BE2C (cell line): ENCODE measurements around the gene ZNF827.
A peak's percentile ranks its signal among the peaks of the same experiment; 100 is the strongest.

Experiments used
- DNase-seq: peaks from one replicate; pipeline ENCODE4 v3.0.0-alpha.2; 2020
- H3K27me3 ChIP-seq: fragments of 250-450 bp; sonication (Bioruptor Pico); 2 replicates; pipeline ENCODE4 v1.5.1; 2020; ENCODE audit warnings: mild to moderate bottlenecking
- H3K36me3 ChIP-seq: fragments of 250-450 bp; sonication (Bioruptor Pico); 2 replicates; pipeline ENCODE4 v1.5.1; 2020; ENCODE audit warnings: mild to moderate bottlenecking
- H3K4me1 ChIP-seq: fragments of 250-450 bp; sonication (Bioruptor Pico); 2 replicates; pipeline ENCODE4 v1.5.1; 2020
- H3K4me3 ChIP-seq: 2 replicates; pipeline ENCODE4 v1.5.1; 2011; ENCODE audit warnings: low read depth, low read length
- H3K9me3 ChIP-seq: fragments of 250-450 bp; sonication (Bioruptor Pico); 2 replicates; pipeline ENCODE4 v1.5.1; 2020
- TF ChIP-seq, protein P1 (sequence below): IDR thresholded peaks from 2 replicates; pipeline ENCODE4 v1.5.1; 2012; ENCODE audit warnings: mild to moderate bottlenecking, low read depth, low read length

ZNF827 gene

DNA sequence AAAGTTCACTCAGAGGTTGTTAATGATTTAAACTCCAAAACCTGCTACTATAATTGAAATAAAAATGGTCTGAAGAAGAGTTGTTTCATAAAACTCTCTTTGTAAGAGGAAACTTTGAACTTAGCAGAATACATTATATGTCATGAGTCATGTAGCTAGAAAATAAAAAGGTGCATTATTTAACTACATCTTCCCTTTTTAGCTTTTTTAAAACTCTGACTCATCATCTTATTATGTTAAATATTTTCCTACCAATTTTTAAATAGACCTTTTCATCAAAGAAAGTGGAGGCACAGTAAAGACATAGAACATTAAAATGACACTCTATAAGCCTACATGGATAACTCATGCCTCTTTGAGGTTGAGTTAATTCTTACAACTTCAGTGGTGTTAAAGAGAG, 1.2 kb upstream of the ZNF827 start:
- peaks cover 5% of the 10 kb centered on the region for H3K4me1 ChIP-seq
- H3K4me3 ChIP-seq = no peak overlapping the region
- H3K27me3 ChIP-seq = no peaks in the 10 kb centered on the region
- TF ChIP-seq, protein P1, sequence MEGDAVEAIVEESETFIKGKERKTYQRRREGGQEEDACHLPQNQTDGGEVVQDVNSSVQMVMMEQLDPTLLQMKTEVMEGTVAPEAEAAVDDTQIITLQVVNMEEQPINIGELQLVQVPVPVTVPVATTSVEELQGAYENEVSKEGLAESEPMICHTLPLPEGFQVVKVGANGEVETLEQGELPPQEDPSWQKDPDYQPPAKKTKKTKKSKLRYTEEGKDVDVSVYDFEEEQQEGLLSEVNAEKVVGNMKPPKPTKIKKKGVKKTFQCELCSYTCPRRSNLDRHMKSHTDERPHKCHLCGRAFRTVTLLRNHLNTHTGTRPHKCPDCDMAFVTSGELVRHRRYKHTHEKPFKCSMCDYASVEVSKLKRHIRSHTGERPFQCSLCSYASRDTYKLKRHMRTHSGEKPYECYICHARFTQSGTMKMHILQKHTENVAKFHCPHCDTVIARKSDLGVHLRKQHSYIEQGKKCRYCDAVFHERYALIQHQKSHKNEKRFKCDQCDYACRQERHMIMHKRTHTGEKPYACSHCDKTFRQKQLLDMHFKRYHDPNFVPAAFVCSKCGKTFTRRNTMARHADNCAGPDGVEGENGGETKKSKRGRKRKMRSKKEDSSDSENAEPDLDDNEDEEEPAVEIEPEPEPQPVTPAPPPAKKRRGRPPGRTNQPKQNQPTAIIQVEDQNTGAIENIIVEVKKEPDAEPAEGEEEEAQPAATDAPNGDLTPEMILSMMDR = no peak
- no peak for DNase-seq
- H3K9me3 ChIP-seq = no peaks in the 10 kb centered on the region
- no peaks in the 10 kb centered on the region for H3K36me3 ChIP-seq

DNA sequence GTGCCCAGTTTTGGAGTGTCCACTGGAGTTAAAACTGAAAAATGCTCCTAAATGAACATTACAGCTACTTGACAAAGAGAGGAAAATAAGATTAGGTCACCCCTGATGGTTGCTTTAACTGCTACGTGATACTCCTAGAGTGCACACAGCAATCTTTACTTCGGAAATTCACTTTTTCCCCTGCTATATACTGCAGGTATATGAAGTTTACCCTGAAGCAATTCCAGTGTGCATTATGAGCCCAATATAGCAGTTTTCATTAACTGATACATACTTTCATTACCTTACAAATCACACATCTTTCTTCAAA, 773 bp upstream of the ZNF827 start:
- Histone ChIP-seq H3K4me1 (peaks cover 9% of the 10 kb centered on the region), H3K4me3 (peak overlapping the region; percentile 96), H3K36me3 (no peaks in the 10 kb centered on the region), H3K27me3 (no peaks in the 10 kb centered on the region), H3K9me3 (no peaks in the 10 kb centered on the region)
- no peak for DNase-seq
- TF ChIP-seq, protein P1 = no peak

DNA sequence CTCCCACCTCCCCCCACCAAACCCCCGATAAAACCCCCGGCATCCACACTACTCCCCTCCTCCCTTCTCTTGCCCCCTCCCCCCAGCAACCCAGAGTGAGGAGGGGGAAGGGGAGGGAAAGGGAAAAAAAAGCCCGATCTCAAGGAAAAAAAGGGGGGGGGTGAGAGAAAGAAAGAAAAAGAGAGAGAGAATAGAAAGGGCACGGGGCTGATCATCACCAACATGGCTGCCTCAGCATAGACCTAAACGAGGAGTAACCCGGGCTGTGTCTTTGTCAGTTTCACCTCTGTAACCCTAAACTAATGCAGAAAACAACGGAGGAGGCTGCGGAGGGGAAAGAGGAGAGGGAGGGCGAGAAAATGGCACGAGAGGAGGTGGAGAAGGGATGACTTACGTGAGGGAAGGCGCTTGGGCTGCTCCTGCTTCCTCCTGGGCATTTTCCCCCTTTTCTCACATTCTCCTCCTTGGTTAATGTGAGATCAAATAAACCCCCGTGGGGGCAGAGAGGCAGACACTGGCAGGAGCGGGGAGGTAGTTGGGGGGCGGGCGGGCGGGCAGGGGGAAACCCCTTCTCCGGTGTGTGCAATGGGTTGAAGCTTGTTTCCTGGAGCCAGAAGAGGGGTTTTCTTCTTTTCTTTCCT, 532 bp downstream of the ZNF827 start:
- H3K9me3 ChIP-seq = no peaks in the 10 kb centered on the region
- H3K4me3 ChIP-seq = peak overlapping the region; percentile 96
- TF ChIP-seq, protein P1 = no peak
- H3K27me3 ChIP-seq = no peaks in the 10 kb centered on the region
- no peaks in the 10 kb centered on the region for H3K36me3 ChIP-seq
- H3K4me1 ChIP-seq = peaks cover 14% of the 10 kb centered on the region
- DNase-seq = peak; percentile 19

DNA sequence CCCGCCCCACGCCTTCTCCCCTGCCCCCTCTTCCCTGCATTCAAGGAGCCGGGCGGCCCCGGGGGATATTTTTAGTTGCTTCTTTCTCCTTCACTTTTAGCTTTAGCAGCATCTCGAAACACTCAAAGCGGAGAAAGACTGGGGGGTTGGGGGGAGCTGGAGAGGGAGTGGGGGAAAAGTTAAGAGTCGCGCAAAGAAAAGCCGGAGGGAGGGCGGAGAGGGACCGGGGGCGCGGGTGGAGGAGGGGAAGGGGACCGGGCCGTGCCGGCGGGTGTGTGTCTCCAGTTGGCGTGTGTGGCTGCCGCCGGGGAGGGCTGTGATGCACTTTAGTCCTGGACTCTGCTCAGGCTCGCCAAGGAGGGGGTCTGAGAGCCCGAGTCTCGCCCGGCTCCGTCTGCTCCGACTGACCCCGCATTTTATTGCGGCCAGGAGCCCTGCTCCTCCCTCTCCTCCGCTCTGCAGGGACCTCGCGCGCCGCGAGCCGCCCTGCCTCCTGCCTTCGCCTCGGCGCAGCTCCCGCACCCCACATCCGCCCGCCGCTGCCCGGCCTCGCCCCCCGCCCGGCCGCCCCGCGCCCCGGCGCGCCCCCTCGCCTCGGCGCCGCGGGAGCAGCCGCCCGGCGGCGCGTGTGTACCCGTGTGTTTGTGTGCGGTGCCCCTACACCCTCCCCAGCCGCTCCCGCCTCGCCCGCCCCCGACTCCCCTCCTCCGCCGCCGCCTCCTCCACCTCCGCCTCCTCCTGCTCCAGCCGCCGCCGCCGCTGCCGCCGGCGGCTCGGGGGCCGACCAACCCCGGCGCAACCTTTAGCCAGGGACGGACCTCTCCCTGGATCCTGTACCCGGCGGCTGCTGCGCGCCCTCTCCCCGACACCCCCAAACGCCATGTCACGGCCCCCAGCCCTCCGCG, 1.4 kb downstream of the ZNF827 start:
- TF ChIP-seq, protein P1 = no peak
- Histone ChIP-seq H3K27me3 (no peaks in the 10 kb centered on the region), H3K9me3 (no peaks in the 10 kb centered on the region), H3K4me3 (peak overlapping the region; percentile 96), H3K36me3 (no peaks in the 10 kb centered on the region), H3K4me1 (peaks cover 20% of the 10 kb centered on the region)
- DNase-seq = peak; percentile 78

DNA sequence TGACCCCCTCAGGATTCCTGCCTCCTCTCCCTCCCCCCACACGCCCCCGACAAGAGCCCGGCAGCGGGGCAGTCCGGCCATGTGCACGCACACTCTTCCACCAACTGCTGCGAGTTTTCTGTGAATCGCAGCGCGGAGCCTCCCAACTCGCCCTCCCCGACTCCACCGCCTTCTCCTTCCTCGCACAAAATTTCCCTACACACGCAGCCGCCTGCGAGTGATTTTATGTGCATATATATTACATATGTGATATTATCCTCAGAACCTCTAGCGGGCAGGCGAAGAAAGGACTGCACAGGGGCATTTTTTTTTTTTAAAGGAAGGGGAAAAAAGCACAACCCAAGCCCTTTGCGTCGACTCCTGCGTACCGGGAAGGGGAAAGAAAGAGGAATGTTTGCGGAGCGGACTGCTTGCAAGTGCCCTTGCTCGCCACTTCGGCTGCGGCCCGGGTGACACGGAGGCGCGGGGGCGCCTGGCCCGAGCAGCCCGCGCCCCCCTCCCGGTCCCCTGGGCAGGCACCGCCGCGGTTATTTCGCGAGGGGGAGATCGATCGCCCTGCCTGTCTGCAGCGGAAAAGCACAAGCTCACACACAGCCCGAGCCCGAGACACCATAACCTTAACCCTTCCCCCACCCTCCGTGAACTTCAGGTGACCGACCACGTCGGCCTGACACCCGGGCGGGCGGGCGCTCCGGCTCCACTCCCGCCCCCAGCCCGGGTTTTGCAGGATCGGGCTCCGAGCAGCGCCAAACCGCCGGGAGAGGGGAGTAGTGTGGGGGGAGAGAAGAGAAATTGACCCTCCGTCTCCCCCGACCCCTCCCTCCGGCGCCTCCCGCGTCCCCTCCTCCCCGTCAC, 2.3 kb downstream of the ZNF827 start:
- H3K4me3 ChIP-seq = peak overlapping the region; percentile 81
- TF ChIP-seq, protein P1 = peak; percentile 11; the same call in 1 of the 2 replicates
- no peaks in the 10 kb centered on the region for H3K9me3 ChIP-seq
- DNase-seq = peak; percentile 84
- peaks cover 29% of the 10 kb centered on the region for H3K4me1 ChIP-seq
- no peaks in the 10 kb centered on the region for H3K36me3 ChIP-seq
- no peaks in the 10 kb centered on the region for H3K27me3 ChIP-seq
